NCI-H2107 treated with DMSO at 0.1 percent for 48 hours (cell line): Measurements from ENCODE around the gene MED17.
"Not testable (repeated sequence)": the region's sequence is repeated elsewhere in the genome, so short reads cannot be mapped to it uniquely, and the experiment has no call there.

Experiments
- DNase-seq: peaks from one replicate; lab custom pipeline; 2025; ENCODE audit not compliant: unreplicated experiment; lab: John Stamatoyannopoulos, UW

The MED17 gene, protein sequence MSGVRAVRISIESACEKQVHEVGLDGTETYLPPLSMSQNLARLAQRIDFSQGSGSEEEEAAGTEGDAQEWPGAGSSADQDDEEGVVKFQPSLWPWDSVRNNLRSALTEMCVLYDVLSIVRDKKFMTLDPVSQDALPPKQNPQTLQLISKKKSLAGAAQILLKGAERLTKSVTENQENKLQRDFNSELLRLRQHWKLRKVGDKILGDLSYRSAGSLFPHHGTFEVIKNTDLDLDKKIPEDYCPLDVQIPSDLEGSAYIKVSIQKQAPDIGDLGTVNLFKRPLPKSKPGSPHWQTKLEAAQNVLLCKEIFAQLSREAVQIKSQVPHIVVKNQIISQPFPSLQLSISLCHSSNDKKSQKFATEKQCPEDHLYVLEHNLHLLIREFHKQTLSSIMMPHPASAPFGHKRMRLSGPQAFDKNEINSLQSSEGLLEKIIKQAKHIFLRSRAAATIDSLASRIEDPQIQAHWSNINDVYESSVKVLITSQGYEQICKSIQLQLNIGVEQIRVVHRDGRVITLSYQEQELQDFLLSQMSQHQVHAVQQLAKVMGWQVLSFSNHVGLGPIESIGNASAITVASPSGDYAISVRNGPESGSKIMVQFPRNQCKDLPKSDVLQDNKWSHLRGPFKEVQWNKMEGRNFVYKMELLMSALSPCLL

DNA sequence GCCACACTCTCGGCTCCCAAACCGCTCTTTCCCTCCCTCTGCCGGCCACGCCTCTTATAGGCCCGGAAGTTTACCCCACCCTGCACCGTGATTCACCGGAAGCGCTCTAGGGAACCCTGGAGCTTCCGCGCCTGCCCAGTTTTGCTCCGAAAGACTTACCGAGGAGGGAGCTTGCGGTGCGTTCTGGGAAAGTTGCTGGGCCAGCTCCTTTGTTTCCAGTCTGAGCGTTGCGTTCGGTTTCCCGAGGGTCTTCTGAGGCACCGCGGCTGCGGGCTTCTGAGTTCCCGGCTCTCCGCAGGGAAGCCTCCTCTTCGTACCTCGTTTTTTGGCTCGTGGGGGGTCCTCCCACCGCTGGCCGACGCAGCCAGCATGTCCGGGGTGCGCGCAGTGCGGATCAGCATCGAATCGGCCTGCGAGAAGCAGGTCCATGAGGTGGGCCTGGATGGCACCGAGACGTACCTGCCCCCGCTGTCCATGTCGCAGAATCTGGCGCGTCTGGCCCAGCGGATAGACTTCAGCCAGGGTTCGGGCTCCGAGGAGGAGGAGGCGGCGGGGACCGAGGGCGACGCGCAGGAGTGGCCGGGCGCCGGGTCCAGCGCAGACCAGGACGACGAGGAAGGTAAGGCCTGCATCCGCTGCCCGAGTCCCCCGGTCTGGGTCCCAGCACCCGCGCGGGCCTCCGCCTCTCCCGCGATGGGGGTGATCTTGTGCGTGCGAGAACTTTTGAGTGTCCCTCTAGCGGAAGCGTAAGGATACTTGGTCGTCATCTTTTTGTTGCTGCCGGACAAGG, at the start of gene MED17:
TSS of gene MED17 (plus strand) at position 138 of the 790 bp plus-strand sequence. CDS start at position 370, 232 bp downstream.
- DNase-seq, result peak; percentile 91

DNA sequence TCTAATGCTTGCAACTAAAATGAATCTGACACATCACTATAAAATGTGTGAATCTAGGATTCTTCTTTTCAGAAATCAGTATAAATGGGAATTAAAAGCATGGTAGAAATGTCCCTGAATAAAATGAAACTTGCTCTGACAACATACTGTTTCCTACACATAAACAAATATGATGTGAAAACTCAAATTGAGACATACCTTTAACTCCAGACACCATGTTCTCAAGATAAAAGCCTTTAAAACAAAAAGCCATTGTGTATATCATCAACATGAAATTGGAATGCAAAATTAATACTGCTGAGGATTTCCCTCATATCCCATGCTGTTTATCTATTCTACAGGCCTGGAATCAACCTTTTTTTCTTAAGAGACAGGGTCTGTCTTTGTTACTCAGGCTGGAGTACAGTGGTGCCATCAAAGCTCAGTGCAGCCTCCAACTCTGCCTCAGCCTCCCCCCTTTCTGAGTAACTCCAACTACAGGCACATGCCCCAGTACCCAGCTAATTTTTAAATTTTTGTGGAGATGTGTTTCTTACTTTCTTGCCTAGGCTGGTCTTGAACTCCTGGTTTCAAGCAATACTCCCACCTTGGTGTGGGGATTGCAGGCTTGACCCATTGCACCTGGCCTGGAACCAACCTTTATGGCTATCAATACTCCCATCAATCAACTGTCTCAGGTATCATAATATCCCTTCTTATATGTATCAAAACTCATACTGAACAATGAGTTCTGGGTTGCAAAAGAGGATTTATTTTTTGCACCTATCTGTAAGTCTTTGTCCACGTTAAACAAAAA, 49.5 kb upstream of the MED17 start:
- no peak for DNase-seq

DNA sequence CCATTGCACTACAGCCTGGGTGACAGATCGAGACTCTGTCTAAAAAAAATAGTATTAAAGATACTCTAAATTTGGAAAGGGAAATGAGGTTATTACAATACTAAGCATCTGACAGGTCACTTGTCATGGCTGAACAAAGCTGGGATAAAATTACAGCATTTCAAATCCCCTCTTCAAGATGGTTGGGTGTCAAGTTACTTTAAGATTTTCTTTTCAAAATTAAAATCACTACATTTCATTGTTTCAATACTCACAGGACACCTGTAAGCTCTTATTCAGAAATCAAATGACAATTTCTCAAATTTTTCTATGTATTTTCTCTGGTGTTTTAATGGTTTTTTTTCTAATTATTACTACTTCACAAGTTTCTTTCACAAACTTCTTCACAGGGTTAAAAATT, 48.5 kb upstream of the MED17 start:
- peak; percentile 29 for DNase-seq

DNA sequence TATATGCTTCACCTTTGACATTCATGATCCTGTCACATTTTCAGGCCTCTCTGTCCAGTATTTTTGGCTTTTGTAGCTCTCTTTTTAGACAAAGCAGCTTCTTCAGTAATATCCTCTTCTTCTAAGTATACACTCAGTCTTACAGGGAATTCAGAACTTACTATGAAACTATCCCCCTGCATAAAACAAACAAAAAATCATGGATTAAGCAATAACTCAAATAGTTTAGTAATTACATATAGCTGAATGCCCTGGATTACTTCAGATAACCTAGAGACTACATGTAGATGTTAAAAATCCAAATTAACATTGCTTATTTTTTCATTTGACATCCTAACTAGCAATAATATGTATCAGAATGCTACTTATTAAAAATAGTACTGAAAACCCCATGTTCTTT, 48.0 kb upstream of the MED17 start:
- DNase-seq, result no peak

DNA sequence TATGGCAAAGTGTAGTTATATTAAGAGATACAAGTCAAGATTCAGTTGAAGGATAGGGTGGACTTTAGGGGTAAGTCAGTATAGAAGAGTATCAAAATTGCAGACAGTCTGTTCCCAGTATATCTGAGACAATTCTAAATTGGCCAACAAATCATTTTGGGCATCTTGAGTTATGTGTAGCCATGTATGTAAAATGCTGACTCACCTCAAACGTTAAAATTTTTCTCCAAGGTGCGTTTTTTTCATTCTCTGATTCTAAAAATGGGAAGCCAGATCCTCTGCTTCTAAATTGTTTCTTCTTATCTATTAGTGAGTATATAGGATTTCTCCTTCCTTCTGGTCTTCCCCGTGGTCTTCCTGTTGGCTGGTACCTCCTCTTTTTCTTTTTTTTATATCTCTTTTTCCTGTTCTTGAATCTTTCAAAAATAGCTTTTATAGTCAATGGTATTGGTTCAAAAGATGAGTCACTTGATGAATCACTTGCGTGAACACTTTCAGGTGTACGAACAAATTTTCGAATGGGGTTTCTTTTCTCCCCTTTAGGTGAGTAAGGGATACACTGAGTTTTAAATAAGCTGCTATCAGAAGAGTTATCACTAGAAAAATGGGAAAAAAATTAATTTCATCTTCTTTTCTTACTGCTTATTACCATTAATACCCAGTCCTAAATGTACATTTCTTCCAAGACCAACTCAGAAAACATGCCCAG, 46.0 kb upstream of the MED17 start:
- DNase-seq, result no peak

DNA sequence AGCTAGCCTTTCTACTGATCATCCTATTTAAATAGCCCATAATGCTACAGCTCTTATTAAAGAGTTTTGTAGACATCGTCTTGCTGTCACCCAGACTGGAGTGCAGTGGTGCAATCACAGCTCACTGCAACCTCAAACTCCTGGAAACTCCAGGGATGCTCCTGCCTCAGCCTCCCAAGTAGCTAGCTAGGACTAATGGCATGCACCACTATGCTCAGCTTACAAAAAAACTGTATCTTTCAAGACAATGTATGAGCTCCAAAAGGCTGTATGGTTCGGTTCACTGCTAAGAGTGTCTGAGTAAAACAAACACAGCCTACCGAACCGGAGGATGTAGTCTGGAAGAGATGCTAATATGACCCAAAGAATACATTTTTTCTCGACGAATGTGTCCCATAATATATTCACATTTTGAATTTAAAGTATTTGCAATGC, 45.4 kb upstream of the MED17 start:
- DNase-seq, result no peak

DNA sequence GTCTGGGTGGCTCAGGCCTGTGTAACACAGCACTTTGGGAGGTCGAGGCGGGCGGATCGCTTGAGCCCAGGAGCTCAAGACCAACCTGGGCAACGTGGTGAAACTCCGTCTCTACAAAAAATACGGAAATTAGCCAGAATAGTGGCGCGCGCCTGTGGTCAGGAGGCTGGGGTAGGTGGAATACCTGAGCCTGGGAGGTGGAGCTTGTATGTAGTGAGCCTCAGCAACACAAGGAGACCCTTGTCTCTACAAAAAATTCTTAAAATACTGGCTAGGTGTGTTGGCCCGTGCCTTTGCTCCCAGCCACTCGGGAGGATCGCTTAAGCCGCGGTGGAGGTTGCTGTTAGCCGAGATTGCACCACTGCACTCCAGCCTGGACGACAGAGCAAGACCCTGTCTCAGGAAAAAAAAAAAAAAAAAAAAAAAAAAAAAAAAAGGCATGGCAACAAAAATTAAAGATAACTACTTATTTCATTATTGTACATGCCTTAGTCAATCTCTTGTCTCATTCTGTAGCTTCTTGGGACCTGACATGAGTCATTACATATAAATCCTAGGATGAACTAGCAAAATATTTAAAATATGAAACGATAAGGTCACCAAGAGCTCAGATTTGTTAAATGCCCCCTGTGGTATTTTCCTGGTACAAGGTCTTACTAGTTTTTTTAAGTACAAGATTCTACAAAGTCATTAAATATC, 43.9 kb upstream of the MED17 start:
- no peak for DNase-seq

DNA sequence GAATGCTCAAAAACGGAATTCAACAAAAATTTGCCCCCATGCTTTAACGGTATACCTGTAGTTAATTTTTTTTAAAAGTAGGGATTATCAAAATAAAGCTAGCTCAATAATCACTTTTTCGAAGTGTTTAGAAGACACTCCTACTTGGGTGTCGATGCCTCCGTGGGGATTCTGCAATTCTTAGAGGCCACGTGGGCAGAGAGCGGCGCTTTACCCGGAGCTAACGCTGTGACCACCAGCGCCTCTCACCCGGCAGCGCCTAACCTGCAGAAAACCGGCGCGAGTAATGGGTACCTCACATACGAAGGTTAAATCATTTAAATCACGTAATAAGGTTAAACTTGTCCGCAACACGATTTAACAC, 43.4 kb upstream of the MED17 start:
- DNase-seq, result no peak

DNA sequence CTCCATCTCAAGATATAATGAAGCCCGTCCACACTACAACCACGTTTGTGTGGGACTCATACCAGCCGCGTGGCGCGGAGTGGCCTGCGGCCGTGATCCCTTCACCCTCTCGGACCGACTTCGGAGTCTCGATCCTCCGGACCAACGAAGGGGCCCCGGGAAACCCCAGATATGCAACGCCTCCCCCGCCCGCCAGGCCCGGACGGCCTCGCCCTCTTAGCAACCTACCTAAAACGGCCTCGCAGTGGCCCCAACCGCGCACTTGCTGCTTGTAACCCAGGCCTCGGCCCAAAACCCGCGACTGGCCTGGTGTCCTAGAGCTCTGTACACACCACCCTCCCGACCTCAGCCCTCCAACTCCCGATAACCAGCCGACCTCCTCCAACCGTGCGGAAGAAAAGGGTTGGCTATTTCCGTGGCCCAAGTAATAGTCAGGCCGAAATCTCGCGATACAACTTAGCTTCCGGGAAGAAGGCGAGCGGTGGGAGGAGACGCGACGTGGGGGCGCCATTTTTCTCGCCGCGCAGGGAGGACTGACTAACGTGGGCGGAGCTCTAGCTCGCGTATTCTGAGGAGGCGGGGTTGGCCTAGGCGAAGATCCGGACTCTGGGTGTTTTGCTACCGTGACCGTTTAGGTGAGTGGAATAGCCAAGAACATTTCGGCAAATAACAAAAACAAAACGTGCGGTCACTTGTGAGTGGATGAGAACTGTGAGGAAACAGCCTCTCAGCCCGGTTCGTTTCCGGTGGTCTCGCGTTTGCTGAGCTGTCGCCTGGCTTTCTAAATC, 42.8 kb upstream of the MED17 start, which contains the start of the genes C11orf54 and TAF1D:
TSS of gene C11orf54 (plus strand) at position 579 of the 788 bp plus-strand sequence. CDS start 5,722 bp downstream, outside the sequence.
TSS of gene TAF1D (minus strand) at position 402 of the 788 bp plus-strand sequence. CDS start 2,191 bp downstream, outside the sequence.
- peak; percentile 95 for DNase-seq

DNA sequence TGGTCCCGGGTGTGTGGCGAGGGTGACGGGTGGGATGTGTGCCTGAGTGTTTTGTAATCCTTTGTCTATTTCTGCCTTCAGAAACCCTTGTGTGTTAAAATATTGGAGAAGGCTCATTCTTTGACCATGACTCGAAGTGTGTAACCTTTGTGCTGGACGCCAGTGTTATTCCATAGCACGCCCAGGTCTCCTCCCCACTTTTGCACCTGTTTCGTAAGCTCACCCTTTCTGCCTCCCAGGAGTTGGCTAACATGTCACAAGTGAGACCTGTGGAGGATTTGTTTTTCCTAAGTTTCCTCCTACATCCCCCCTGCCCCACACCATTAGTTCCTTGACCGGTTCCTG, 42.2 kb upstream of the MED17 start:
- no peak for DNase-seq

DNA sequence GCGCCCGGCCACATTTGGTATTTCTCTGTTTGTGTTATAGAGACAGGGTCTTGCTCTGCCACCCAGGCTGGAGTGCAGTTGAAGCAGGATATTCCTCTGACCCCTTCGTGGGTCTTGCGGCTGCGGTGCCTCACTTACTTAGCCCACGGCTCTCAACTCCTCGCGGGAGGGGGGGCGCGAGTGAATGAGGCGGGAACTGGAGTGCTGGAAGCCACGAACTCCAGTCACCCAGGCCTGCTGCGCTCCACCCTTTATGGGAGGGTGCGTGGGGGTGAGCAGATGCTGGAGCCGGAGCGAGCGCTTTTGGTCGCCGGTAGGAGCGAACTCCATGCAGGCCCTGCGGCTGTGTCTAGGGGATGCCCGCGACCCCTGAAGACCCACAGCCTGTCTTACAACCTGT, 40.8 kb upstream of the MED17 start:
- DNase-seq, result no peak

DNA sequence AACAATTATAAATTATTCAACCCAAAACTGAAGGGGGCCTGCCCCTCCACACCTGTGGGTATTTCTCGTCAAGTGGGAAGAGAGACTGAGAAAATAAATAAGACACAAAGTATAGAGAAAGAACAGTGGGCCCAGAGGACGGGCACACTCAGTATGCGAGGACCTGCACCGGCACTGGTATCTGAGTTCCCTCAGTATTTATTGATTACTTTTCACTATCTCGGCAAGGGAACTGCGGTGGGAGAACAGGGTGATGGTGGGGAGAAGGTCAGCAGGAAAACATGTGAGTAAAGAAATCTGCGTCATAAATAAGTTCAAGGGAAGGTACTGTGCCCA, 39.4 kb upstream of the MED17 start:
- no peak for DNase-seq

DNA sequence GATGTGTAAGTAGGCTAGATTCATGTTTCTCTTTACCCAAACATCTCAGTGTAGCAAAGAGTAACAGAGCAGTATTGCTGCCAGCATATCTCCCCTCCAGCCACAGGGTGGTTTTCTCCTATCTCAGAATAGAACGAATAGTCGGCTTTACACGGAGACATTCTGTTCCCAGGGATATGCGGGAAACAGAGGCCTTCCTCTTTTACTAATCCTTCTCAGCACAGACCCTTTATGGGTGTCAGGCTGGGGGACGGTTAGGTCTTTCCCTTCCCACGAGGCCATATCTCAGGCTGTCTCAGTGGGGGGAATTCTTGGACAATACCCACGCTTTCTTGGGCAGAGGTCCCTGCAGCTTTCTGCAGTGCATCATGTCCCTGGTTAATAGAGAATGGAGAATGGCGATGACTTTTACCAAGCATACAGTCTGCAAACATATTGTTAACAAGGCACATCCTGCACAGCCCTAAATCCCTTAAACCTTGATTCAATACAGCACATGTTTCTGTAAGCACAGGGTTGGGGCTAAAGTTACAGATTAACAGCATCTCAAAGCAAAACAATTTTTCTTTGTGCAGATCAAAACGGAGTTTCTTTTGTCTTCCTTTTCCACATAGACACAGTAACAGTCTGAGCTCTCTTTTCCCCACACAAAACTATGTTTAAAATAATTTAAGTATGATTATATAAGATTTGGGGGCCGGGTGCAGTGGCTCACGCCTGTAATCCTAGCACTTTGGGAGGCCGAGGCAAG, 38.9 kb upstream of the MED17 start:
- not testable (repeated sequence) for DNase-seq

DNA sequence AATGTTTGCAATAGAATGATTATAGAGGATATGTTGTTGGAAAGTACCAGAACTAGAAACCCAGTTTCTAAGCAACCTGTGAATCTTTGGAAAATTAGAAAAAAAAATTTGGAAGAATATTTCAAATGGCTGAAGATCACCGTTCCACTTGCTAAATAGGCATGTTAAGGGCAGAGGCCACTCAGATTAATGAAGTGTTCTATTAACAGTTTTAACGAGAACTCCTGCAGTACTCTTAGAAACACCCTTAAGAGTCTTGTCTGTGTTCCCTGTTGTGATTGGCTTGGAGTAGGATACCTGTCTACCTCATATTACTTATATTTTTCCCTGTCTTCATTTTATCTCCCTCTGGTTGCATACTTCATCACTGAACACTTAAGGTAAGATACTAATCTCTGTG, 38.0 kb upstream of the MED17 start:
- DNase-seq, result no peak

DNA sequence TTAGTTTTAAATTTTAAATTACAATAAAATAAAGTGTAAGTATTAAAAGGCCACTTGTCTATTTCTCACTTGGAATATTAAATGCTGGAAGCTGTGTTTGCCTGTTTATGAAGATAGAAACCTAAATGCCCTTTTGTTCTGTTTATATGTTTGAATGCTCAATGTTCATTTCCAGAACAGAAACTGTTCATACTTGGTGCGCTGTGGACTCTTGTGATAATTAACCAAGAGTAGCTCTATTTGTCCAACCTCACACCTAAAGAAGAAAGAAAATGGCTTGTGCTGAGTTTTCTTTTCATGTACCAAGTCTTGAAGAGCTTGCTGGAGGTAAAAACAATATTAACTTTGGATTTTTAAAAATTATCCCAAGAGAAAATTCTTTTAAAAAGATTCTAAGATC, 37.0 kb upstream of the MED17 start:
- DNase-seq, result no peak

DNA sequence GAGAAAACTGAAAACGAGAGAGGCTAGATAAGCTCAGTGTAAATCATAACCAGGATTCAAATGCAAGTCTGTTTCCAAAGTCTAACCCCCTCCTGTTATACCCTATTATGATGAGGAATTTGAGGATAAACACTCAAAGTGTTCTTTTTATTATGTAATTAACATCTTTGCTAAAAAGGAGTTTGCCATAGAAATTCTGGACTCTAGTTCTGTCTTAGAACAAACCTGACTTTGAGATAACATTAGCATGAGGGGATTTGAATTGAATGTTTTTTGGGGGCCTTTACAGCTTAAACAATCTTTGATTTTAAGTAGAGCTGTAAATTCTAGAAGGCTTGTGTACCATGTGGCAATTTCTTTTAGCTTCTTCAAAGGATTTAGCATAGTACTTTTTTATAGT, 33.1 kb upstream of the MED17 start:
- no peak for DNase-seq

DNA sequence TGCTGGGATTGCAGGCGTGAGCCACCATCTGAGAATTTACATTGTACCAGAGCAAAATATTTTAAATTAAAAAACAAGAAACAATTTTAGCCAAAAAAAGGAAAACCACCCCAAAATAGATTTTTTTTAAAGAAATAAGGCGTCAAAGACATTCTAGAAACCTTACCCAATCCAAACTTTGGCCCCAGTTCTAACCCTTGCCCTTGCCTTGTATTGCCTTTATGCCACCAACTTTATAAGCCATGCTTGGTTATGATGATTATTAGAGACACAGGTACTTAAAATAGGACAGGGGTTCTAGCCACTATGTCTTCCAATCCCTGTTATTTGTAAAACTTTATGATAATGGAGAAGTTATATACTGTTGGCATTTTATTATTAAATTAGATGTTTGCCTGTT, 30.8 kb upstream of the MED17 start:
- no peak for DNase-seq

DNA sequence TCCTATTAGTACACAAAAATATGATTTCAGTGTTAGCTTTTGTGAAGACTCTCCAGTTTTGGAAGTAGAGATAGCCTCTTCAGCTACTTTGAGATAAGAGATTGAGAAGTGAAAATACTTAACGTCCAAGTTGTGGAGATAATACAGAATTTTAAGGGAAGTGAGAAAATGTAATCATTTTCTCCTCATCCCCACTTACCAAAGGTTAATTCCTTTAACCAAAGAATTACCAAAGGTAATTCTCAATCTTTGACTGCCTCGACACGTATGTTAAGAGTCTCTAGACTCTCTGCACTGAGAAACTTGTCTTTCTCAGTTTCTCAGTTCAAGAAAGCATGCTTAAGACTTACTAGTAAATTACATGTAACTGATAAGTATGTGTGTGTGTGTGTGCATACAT, 27.3 kb upstream of the MED17 start:
- no peak for DNase-seq
